Common myeloid progenitor, CD34-positive (primary cell): ENCODE results near the gene KRT9.

Source experiments
- CTCF ChIA-PET: fragments of 350-600 bp; sonication (Branson Sonifier 250); formaldehyde crosslinking; loops from one replicate; lab custom pipeline; 2021; ENCODE audit warnings: antibody characterized with exemption; lab: Charles Lee
- POLR2A ChIA-PET: fragments of 350-600 bp; sonication (Branson Sonifier 250); formaldehyde crosslinking; loops from one replicate; lab custom pipeline; 2021; ENCODE audit warnings: antibody characterized with exemption; lab: Charles Lee
- DNase-seq, 3 donors: peaks; one replicate each; pipeline versions ENCODE4 v3.0.0 to v3.0.0-alpha.2; 2013
- H3K27ac ChIP-seq, 2 experiments: 1 replicate in 1 of 2; 2 replicates in 1 of 2; pipeline ENCODE4 v1.7.0; 2013; ENCODE audit warnings: inconsistent platforms in 2 of 2, low read length in 2 of 2, mild to moderate bottlenecking in 2 of 2, low read depth in 1 of 2, moderate library complexity in 1 of 2; ENCODE audit not compliant: severe bottlenecking in 2 of 2, insufficient read depth in 1 of 2, poor library complexity in 1 of 2
- H3K27me3 ChIP-seq, 5 experiments: replicated peaks in 2 of 5; 1 replicate in 3 of 5; 2 replicates in 2 of 5; pipeline versions ENCODE4 v1.6.1 to v1.7.0; 2013; ENCODE audit warnings: low read length in 4 of 5, mild to moderate bottlenecking in 2 of 5, moderate library complexity in 2 of 5, inconsistent platforms in 1 of 5; ENCODE audit not compliant: insufficient read depth in 5 of 5, control insufficient read depth in 4 of 5
- H3K36me3 ChIP-seq, 4 experiments: 1 replicate in 2 of 4; 2 replicates in 2 of 4; pipeline versions ENCODE4 v1.6.1 to v1.7.0; 2013; ENCODE audit warnings: low read length in 3 of 4, control low read depth in 1 of 4, mild to moderate bottlenecking in 1 of 4; ENCODE audit not compliant: control insufficient read depth in 4 of 4, insufficient read depth in 4 of 4
- H3K4me1 ChIP-seq, 4 experiments: 1 replicate in 3 of 4; 2 replicates in 1 of 4; pipeline versions ENCODE4 v1.6.1 to v1.7.1; 2013; ENCODE audit warnings: low read length in 3 of 4, mild to moderate bottlenecking in 3 of 4, control low read depth in 1 of 4, inconsistent platforms in 1 of 4, moderate library complexity in 1 of 4; ENCODE audit not compliant: control insufficient read depth in 4 of 4, insufficient read depth in 4 of 4; ENCODE audit errors: control extremely low read depth in 1 of 4
- H3K4me3 ChIP-seq, 7 experiments: 1 replicate in 4 of 7; 2 replicates in 3 of 7; pipeline versions ENCODE4 v1.5.1 to v1.7.0; 2013; ENCODE audit warnings: mild to moderate bottlenecking in 7 of 7, low read length in 6 of 7, moderate library complexity in 6 of 7, inconsistent platforms in 2 of 7, low read depth in 2 of 7, control low read depth in 1 of 7; ENCODE audit not compliant: insufficient read depth in 4 of 7, control insufficient read depth in 1 of 7; ENCODE audit errors: extremely low read depth in 1 of 7
- H3K9me3 ChIP-seq, 5 experiments: 1 replicate in 4 of 5; 2 replicates in 1 of 5; pipeline versions ENCODE4 v1.6.1 to v1.7.1; 2013; ENCODE audit warnings: low read length in 4 of 5, mild to moderate bottlenecking in 2 of 5, inconsistent platforms in 1 of 5, low read depth in 1 of 5, moderate library complexity in 1 of 5; ENCODE audit not compliant: control insufficient read depth in 4 of 5, insufficient read depth in 2 of 5; ENCODE audit errors: control extremely low read depth in 1 of 5
- WGBS: methylation state at CpG from one replicate; pipeline ENCODE4 v1.1.5; 2013; ENCODE audit not compliant: insufficient coverage; 5-methylcytosine and 5-hydroxymethylcytosine counted together

KRT9 gene

GRCh38 chr17:41536741-41537613, 34.9 kb downstream of the KRT9 start:
- POLR2A ChIA-PET: no interaction called here
- H3K4me3 ChIP-seq: no peak overlapping the region
- WGBS: 84% methylated on average over 5 of the region's 7 CpGs
- peaks cover 0 to 39% (median 26%) of the 10 kb centered on the region in 5 experiments for H3K27me3 ChIP-seq
- no peak for DNase-seq
- no peak overlapping the region for H3K27ac ChIP-seq
- no peaks in the 10 kb centered on the region for H3K4me1 ChIP-seq
- no peaks in the 10 kb centered on the region for H3K36me3 ChIP-seq
- CTCF ChIA-PET: interaction anchor here (1.5 to 2.8 kb wide), 2 partner anchors 12 to 14 kb away, joined by 3 to 9 read pairs; no protein-coding TSS in a partner anchor
- no peaks in the 10 kb centered on the region for H3K9me3 ChIP-seq

- Histone ChIP-seq H3K4me1 (no peaks in the 10 kb centered on the region), H3K4me3 (no peak overlapping the region), H3K27me3 (peaks cover under 1 to 47% (median 29%) of the 10 kb centered on the region in 5 experiments), H3K36me3 (no peaks in the 10 kb centered on the region), H3K27ac (no peak overlapping the region), H3K9me3 (no peaks in the 10 kb centered on the region)
- DNase-seq: no peak
- ChIA-PET CTCF (interaction anchor here (0.8 to 2.8 kb wide), 3 partner anchors 8 to 44 kb away, joined by 3 to 9 read pairs (median 3); no protein-coding TSS in a partner anchor), POLR2A (no interaction called here)
- 73% methylated on average over 12 of the region's 15 CpGs for WGBS
Observed at GRCh38 chr17:41535764-41536481, 35.9 kb downstream of the KRT9 start.

- POLR2A ChIA-PET: no interaction called here
- CTCF ChIA-PET: interaction anchor here (0.8 to 1.4 kb wide), 4 partner anchors 9 to 625 kb away, joined by 3 read pairs; no protein-coding TSS in a partner anchor
- H3K27me3 ChIP-seq: peaks cover 5 to 56% (median 27%) of the 10 kb centered on the region in 5 experiments
Observed at GRCh38 chr17:41534899-41535546, 36.8 kb downstream of the KRT9 start.

GRCh38 chr17:41533613-41534012, 38.2 kb downstream of the KRT9 start:
- 88% methylated on average over 3 of the region's 7 CpGs for WGBS
- Histone ChIP-seq H3K27ac (no peak overlapping the region), H3K4me3 (no peak overlapping the region), H3K9me3 (no peaks in the 10 kb centered on the region), H3K27me3 (peaks cover 6 to 71% (median 33%) of the 10 kb centered on the region in 5 experiments), H3K4me1 (no peaks in the 10 kb centered on the region), H3K36me3 (no peaks in the 10 kb centered on the region)
- ChIA-PET POLR2A (no interaction called here), CTCF (interaction anchor here (1.0 kb wide), 1 partner anchor 15 kb away, joined by 5 read pairs; no protein-coding TSS in a partner anchor)
- no peak for DNase-seq

More at GRCh38 chr17:41534899-41535546, 36.8 kb downstream of the KRT9 start:
- Histone ChIP-seq H3K27ac (no peak overlapping the region), H3K9me3 (no peaks in the 10 kb centered on the region), H3K4me3 (no peak overlapping the region), H3K4me1 (no peaks in the 10 kb centered on the region), H3K36me3 (no peaks in the 10 kb centered on the region)
- DNase-seq: no peak
- WGBS: 82% methylated on average over 6 of the region's 7 CpGs

GRCh38 chr17:41532947-41533570, 38.8 kb downstream of the KRT9 start:
- POLR2A ChIA-PET: no interaction called here
- H3K27me3 ChIP-seq: peaks cover 6 to 76% (median 37%) of the 10 kb centered on the region in 5 experiments
- H3K27ac ChIP-seq: no peak overlapping the region
- peaks cover 0 to 4% (median 2%) of the 10 kb centered on the region in 4 experiments for H3K4me1 ChIP-seq
- CTCF ChIA-PET: interaction anchor here (1.0 kb wide), 1 partner anchor 16 kb away, joined by 5 read pairs; no protein-coding TSS in a partner anchor
- DNase-seq: no peak
- WGBS: 92% methylated on average over 7 of the region's 9 CpGs
- H3K9me3 ChIP-seq: no peaks in the 10 kb centered on the region
- H3K36me3 ChIP-seq: no peaks in the 10 kb centered on the region
- H3K4me3 ChIP-seq: no peak overlapping the region

- H3K4me1 ChIP-seq: peaks cover 0 to 15% (median 9%) of the 10 kb centered on the region in 4 experiments
- POLR2A ChIA-PET: no interaction called here
- peaks cover 6 to 87% (median 42%) of the 10 kb centered on the region in 5 experiments for H3K27me3 ChIP-seq
- CTCF ChIA-PET: interaction anchor here (1.5 kb wide), 1 partner anchor 10 kb away, joined by 3 read pairs; no protein-coding TSS in a partner anchor
- no peaks in the 10 kb centered on the region for H3K36me3 ChIP-seq
- no peak overlapping the region for H3K4me3 ChIP-seq
- no CpG with 5 or more reads among the region's 1 CpG for WGBS
- no peak overlapping the region for H3K27ac ChIP-seq
- DNase-seq: no peak
- H3K9me3 ChIP-seq: no peaks in the 10 kb centered on the region
Observed at GRCh38 chr17:41531993-41532392, 39.9 kb downstream of the KRT9 start.
